ENCODE results near the gene PIP4K2C. TPM values are rescaled to one million over a fixed set of nuclear protein-coding genes. Genes with fewer than 3 reads are reported as not detected.
"Not testable (repeated sequence)": the region's sequence is repeated elsewhere in the genome, so short reads cannot be mapped to it uniquely, and the experiment has no call there.

The PIP4K2C gene
- total RNA-seq, 1 donor: 33.2 TPM

DNA sequence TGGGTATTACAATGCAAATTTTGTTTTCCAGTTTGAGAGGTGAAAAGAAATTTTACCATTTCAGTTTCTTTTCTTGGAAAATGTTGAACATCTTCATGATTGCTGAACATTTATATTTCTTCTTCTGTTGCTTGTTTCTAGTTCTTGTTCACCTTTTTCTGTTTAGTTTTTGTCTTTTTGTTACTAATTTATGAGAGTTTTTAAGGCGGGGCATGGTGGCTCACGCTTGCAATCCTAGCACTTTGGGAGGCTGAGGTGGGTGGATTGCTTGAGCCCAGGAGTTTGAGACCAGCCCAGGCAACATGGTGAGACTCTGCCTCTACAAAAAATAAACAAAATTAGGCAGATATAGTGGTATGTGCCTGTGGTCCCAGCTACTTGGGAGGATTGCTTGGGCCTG, 30.5 kb upstream of the PIP4K2C start:
- TF ChIP-seq, protein P1, sequence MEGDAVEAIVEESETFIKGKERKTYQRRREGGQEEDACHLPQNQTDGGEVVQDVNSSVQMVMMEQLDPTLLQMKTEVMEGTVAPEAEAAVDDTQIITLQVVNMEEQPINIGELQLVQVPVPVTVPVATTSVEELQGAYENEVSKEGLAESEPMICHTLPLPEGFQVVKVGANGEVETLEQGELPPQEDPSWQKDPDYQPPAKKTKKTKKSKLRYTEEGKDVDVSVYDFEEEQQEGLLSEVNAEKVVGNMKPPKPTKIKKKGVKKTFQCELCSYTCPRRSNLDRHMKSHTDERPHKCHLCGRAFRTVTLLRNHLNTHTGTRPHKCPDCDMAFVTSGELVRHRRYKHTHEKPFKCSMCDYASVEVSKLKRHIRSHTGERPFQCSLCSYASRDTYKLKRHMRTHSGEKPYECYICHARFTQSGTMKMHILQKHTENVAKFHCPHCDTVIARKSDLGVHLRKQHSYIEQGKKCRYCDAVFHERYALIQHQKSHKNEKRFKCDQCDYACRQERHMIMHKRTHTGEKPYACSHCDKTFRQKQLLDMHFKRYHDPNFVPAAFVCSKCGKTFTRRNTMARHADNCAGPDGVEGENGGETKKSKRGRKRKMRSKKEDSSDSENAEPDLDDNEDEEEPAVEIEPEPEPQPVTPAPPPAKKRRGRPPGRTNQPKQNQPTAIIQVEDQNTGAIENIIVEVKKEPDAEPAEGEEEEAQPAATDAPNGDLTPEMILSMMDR (IDR thresholded peaks at IDR 0.05; ENCODE audit: insufficient read depth, low read depth, low read length): no peak
- DNase-seq (ENCODE audit: low read depth): no peak
- H3K4me3 ChIP-seq (ENCODE audit: low read depth, low read length): no peak overlapping the region

DNA sequence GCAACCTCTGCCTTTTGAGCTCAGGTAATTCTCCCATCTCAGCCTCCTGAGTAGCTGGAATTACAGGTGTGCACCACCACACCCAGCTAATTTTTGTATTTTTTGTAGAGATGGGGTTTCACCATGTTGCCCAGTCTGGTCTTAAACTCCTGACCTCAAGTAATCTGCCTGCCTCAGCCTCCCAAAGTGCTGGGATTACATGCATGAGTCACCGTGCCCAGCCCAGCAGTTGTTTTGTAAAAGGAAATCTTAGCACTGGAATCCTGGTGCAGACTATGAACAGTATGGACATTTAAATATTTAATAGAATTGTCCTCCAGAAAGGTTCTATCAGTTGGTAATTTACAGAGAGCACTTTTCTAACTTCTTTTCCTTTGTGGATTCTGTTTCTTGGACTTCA, 29.9 kb upstream of the PIP4K2C start:
- DNase-seq (ENCODE audit: low read depth): peak; percentile 42

DNA sequence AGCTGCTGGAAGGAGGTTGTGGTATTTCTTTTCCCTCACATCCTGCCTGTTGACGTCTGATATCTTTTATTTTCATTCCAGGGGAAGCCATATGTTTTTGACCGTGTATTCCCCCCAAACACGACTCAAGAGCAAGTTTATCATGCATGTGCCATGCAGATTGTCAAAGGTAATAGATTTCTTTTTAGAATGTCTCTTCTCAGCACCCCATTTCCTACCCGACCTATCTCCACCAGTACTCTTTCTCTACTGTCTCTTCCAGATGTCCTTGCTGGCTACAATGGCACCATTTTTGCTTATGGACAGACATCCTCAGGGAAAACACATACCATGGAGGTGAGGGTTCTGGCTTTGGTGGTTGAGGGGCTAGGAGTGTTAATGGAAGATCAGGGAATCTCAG, 27.6 kb upstream of the PIP4K2C start:
- H3K4me3 ChIP-seq (ENCODE audit: low read depth, low read length): no peak overlapping the region
- peak; percentile 7 for DNase-seq (ENCODE audit: low read depth)
- TF ChIP-seq, protein P1 (IDR thresholded peaks at IDR 0.05; ENCODE audit: insufficient read depth, low read depth, low read length): no peak

More for the DNA sequence above, 29.9 kb upstream of the PIP4K2C start:
- H3K4me3 ChIP-seq (ENCODE audit: low read depth, low read length): not testable (repeated sequence)

DNA sequence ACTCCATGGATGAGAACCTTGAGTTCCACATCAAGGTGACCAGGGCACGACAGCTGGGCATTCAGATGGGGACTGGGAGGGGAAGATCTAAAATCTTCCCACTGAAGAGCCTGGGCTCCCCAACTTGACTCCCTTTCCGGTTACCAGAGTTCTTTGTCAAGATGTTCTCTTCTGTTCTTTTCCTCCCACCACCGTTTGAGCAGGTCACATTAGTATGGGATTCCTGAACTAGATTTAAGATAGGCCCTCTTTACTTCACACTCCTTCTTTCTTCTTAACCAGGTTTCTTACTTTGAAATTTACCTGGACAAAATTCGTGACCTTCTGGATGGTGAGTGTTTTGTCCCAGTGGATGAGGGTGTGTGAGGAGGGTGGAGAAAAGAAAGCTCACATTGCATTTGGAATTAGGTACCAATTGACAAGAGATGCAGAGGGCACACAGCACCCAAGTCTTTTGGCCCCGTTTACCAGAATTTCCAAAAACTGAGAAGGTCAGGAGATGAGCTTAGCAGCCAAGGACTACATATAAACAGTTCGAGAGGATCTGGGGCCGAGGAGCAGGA, 26.7 kb upstream of the PIP4K2C start:
- no peak for DNase-seq (ENCODE audit: low read depth)
- TF ChIP-seq, protein P1 (IDR thresholded peaks at IDR 0.05; ENCODE audit: insufficient read depth, low read depth, low read length): no peak
- H3K4me3 ChIP-seq (ENCODE audit: low read depth, low read length): no peak overlapping the region

DNA sequence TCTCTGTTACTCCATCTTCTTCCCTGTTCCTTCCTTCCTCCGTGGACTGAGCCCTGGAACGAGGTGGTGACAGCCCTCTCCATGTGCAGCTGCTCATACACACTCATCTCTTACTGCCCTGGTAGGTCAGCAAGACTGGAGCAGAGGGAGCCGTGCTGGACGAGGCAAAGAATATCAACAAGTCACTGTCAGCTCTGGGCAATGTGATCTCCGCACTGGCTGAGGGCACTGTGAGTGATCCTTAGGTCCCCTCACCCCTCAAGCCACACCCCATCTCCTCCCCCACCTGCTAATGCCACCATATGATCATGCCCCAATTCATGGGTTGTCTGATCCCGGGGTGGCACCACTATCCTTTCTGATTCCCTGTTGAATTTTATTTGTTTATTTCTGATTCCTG, 22.2 kb upstream of the PIP4K2C start:
- no peak overlapping the region for H3K4me3 ChIP-seq (ENCODE audit: low read depth, low read length)
- TF ChIP-seq, protein P1 (IDR thresholded peaks at IDR 0.05; ENCODE audit: insufficient read depth, low read depth, low read length): no peak
- no peak for DNase-seq (ENCODE audit: low read depth)

DNA sequence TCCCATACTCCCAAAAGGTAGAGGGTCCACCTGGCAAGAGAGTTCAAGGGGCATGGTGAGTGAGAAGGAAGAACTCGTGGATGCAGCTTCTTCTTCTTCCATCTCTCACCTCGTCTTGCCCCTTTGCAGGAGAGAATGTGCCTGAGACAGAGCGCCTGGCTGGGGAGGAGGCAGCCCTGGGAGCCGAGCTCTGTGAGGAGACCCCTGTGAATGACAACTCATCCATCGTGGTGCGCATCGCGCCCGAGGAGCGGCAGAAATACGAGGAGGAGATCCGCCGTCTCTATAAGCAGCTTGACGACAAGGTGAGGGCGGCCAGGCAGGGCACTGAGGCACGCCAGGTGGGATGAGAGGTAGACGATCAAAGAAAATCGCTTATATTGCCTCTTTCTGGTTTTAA, 21.1 kb upstream of the PIP4K2C start:
- TF ChIP-seq, protein P1 (IDR thresholded peaks at IDR 0.05; ENCODE audit: insufficient read depth, low read depth, low read length): no peak
- no peak overlapping the region for H3K4me3 ChIP-seq (ENCODE audit: low read depth, low read length)
- DNase-seq (ENCODE audit: low read depth): no peak

DNA sequence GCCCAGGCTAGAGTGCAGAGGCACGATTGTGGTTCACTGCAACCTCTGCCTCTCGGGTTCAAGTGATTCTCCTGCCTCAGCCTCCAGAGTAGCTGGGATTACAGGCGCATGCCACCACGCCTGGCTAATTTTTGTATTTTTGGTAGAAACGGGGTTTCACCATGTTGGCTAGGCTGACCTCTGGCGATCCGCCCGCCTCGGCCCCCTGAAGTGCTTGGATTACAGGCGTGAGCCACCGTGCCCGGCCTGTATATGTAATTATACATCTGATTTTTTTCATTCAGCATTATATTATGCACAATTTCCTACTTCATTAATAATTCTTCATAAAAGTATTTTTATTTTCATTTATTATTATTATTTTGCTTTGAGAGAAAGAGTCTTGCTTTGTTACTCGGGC, 20.6 kb upstream of the PIP4K2C start:
- not testable (repeated sequence) for DNase-seq (ENCODE audit: low read depth); H3K4me3 ChIP-seq (ENCODE audit: low read depth, low read length)

DNA sequence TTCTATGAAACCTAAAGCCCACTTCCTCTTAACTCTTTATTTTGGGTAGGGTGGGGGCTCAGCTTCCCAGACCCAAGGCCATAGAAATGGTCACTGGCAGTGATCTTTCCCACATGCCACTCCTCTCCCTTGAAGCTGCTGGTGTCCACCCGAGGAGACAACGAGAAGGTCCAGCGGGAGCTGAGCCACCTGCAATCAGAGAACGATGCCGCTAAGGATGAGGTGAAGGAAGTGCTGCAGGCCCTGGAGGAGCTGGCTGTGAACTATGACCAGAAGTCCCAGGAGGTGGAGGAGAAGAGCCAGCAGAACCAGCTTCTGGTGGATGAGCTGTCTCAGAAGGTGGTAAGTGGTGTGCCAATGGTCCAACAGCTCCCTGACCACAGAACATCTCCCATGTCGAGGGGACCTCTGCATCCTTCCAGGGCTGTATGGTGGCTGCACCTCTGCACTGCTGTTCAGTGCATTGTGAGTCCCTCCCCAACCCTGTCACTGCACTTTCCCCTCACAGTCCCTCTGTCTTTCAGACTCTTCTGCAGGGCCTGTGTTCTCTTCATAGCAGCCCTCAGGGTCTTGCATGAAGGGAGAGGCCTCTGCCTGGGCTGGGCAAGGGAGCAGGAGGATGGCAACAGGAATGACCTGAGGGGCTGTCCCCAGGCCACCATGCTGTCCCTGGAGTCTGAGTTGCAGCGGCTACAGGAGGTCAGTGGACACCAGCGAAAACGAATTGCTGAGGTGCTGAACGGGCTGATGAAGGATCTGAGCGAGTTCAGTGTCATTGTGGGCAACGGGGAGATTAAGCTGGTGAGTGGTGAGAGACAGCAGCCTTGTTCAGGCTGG, 18.8 kb upstream of the PIP4K2C start:
- DNase-seq (ENCODE audit: low read depth): no peak
- TF ChIP-seq, protein P1 (IDR thresholded peaks at IDR 0.05; ENCODE audit: insufficient read depth, low read depth, low read length): no peak
- no peak overlapping the region for H3K4me3 ChIP-seq (ENCODE audit: low read depth, low read length)
